Caco-2 (cell line): ENCODE results near the gene TNPO3. TPM values are rescaled to one million over a fixed set of nuclear protein-coding genes. Genes with fewer than 3 reads are reported as not detected.

Experiments used
- BruUV-seq: library from RNA; stranded (reverse); fragments of 400-500 nt; replicated peaks from 2 replicates; lab custom pipeline; 2021; lab: Mats Ljungman, UMichigan
- CTCF ChIA-PET: fragments of 300-600 bp; sonication (Branson Sonifier 250); formaldehyde crosslinking; loops from one replicate; lab custom pipeline; 2022; ENCODE audit warnings: antibody characterized with exemption; lab: Charles Lee
- POLR2A ChIA-PET: fragments of 300-600 bp; sonication (Branson Sonifier 250); formaldehyde crosslinking; loops from one replicate; lab custom pipeline; 2022; ENCODE audit warnings: antibody characterized with exemption; lab: Charles Lee
- DNase-seq, 2 experiments: peaks; one replicate each; pipeline versions ENCODE4 v3.0.0 to v3.0.0-alpha.2; 2020 to 2022
- H3K27me3 ChIP-seq: replicated peaks from 2 replicates; pipeline ENCODE4 v1.6.0; 2011; ENCODE audit warnings: low read length; ENCODE audit not compliant: control insufficient read depth, insufficient read depth
- H3K36me3 ChIP-seq: 2 replicates; pipeline ENCODE4 v1.5.1; 2011; ENCODE audit warnings: low read length; ENCODE audit not compliant: control insufficient read depth, insufficient read depth
- H3K4me1 ChIP-seq: fragments of 250-450 bp; sonication (Bioruptor Pico); 2 replicates; pipeline ENCODE4 v1.5.1; 2020; ENCODE audit warnings: mild to moderate bottlenecking
- H3K4me3 ChIP-seq: 2 replicates; pipeline ENCODE4 v1.5.1; 2011; ENCODE audit warnings: low read depth, mild to moderate bottlenecking, control low read depth, low read length
- H3K9me3 ChIP-seq: fragments of 250-450 bp; sonication (Bioruptor Pico); 2 replicates; pipeline ENCODE4 v1.5.1; 2020; ENCODE audit warnings: mild to moderate bottlenecking, moderate library complexity
- H3K27ac Mint-ChIP-seq: one replicate; pipeline ENCODE4 v1.8.0; 2022; ENCODE audit warnings: mixed read lengths; ENCODE audit not compliant: unreplicated experiment
- H3K27me3 Mint-ChIP-seq: one replicate; pipeline ENCODE4 v1.8.0; 2022; ENCODE audit warnings: mixed read lengths; ENCODE audit not compliant: insufficient read depth, unreplicated experiment
- H3K36me3 Mint-ChIP-seq: one replicate; pipeline ENCODE4 v1.8.0; 2022; ENCODE audit warnings: mild to moderate bottlenecking, mixed read lengths; ENCODE audit not compliant: insufficient read depth, unreplicated experiment
- H3K4me1 Mint-ChIP-seq: one replicate; pipeline ENCODE4 v1.8.0; 2022; ENCODE audit warnings: low read depth, mixed read lengths; ENCODE audit not compliant: unreplicated experiment
- H3K4me3 Mint-ChIP-seq: one replicate; pipeline ENCODE4 v1.8.0; 2022; ENCODE audit warnings: mild to moderate bottlenecking, moderate library complexity, mixed read lengths; ENCODE audit not compliant: unreplicated experiment
- H3K9me3 Mint-ChIP-seq: one replicate; pipeline ENCODE4 v1.8.0; 2022; ENCODE audit warnings: mixed read lengths; ENCODE audit not compliant: unreplicated experiment
- intact Hi-C: fragments of 100-400 bp; cut with micrococcal nuclease; formaldehyde crosslinking; loops from one replicate; pipeline ENCODE4 v1.10.0; 2022; ENCODE audit not compliant: unreplicated experiment
- total RNA-seq: library from RNA; stranded (reverse); gene quantifications from 2 replicates; pipeline ENCODE4 v1.2.3, GENCODE V29; 2022
- TF ChIP-seq, protein P1 (sequence below), 2 experiments: fragments of 200-600 bp in 1 of 2; IDR thresholded peaks; 1 replicate in 1 of 2; 2 replicates in 1 of 2; pipeline versions ENCODE4 v1.5.1 to v1.8.0; 2011 to 2022; ENCODE audit warnings: antibody characterized with exemption in 1 of 2, control low read depth in 1 of 2, inconsistent platforms in 1 of 2, low read depth in 1 of 2, low read length in 1 of 2, mild to moderate bottlenecking in 1 of 2, moderate library complexity in 1 of 2; ENCODE audit not compliant: insufficient read depth in 1 of 2, severe bottlenecking in 1 of 2, unreplicated experiment in 1 of 2

TNPO3 gene
- total RNA-seq, 1 experiment from 2014 or later: 59.8 TPM

DNA sequence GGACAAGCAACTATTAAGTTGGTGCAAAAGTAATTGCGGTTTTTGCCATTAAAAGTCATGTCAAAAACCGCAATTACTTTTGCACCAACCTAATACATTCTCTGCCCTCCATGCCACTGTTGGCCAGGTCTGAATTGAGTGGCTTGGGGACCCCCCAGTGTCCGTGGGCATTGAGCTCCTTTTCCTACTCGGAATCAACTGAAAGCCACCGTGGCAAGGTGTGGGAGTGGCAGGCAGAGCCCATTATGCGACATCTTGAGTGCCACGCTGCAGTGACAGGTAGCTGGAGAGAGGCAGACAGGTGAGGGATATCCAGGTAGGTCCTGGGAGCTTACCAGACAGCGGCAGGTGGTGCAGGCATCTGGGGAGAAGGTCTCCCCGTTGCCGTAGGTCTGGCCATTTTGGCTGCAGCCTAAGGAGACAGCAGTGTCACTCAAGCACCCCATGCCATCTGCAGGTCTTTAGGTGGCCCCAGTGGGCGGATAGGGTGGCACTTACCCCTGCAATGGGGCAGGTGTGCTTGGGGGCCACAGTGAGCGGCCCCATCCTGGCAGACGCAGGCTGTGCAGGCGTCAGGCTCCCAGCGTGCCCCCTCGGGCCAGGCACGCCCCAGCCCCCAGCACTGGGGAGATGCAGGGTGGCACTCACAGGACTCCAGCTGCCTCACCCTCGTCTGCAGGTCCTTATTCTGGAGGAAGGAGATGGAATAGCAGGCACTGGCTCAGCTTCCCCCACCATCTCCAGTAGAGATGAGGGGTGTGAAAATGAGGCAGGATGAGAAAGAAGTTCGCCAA lies 147.9 kb downstream of the TNPO3 start:
- no peaks in the 10 kb centered on the region for H3K9me3 Mint-ChIP-seq
- H3K27me3 ChIP-seq: no peaks in the 10 kb centered on the region
- peaks cover 14% of the 10 kb centered on the region for H3K4me1 Mint-ChIP-seq
- ChIA-PET POLR2A (no interaction called here), CTCF (no interaction called here)
- no peaks in the 10 kb centered on the region for H3K4me1 ChIP-seq
- TF ChIP-seq, protein P1, sequence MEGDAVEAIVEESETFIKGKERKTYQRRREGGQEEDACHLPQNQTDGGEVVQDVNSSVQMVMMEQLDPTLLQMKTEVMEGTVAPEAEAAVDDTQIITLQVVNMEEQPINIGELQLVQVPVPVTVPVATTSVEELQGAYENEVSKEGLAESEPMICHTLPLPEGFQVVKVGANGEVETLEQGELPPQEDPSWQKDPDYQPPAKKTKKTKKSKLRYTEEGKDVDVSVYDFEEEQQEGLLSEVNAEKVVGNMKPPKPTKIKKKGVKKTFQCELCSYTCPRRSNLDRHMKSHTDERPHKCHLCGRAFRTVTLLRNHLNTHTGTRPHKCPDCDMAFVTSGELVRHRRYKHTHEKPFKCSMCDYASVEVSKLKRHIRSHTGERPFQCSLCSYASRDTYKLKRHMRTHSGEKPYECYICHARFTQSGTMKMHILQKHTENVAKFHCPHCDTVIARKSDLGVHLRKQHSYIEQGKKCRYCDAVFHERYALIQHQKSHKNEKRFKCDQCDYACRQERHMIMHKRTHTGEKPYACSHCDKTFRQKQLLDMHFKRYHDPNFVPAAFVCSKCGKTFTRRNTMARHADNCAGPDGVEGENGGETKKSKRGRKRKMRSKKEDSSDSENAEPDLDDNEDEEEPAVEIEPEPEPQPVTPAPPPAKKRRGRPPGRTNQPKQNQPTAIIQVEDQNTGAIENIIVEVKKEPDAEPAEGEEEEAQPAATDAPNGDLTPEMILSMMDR (IDR thresholded peaks at IDR 0.05; ENCODE audit: insufficient read depth in 1 of 2, low read depth in 1 of 2, low read length in 1 of 2, severe bottlenecking in 1 of 2, unreplicated experiment in 1 of 2): no peak
- H3K4me3 ChIP-seq: no peak overlapping the region
- no peak overlapping the region for H3K4me3 Mint-ChIP-seq
- H3K36me3 Mint-ChIP-seq: no peaks in the 10 kb centered on the region
- no peaks in the 10 kb centered on the region for H3K9me3 ChIP-seq
- DNase-seq: no peak
- peak overlapping the region; percentile 48 for H3K27ac Mint-ChIP-seq
- no peaks in the 10 kb centered on the region for H3K36me3 ChIP-seq
- intact Hi-C loops: no loop called here
- BruUV-seq: no TSS peak
- H3K27me3 Mint-ChIP-seq: no peaks in the 10 kb centered on the region

DNA sequence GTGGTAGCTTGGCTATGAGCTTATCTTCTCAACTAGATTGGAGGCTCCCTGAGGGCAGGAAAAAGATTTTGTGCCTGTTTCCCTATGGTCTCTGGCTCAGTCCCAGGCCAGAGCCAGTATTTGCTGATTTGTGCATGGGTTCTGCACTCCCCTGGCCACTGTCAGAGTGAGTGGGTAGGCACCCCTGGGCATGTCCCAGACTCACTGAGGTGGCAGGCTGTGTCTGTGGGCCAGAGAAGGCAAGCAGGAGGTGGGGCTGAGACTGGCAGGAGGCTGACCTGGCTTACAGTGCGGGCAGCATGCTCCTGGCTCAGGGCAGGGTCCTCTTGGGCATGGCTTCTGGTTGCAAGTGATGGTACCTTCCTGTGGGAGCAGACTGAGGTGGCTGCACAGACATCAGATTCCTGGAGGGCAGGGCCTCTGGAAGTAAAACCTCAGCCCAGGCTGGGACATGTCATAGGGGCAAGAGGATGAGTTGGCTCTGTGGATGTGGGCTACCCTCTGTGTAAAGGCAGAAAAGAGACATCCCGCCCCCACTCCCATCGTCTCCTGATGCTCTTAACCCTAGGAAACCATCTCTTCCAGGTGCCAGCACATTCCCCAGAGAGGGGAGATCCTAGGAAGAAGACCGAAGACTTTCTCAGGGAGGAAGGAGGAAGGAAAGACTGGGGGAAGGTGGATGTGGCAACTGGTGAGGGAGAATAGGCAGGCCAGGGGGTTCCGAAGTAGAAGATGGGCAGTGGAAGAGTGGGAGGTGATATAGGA lies 148.7 kb downstream of the TNPO3 start:
- no peaks in the 10 kb centered on the region for H3K27me3 ChIP-seq
- no peaks in the 10 kb centered on the region for H3K36me3 ChIP-seq
- no TSS peak for BruUV-seq
- Mint-ChIP-seq H3K4me1 (peaks cover 11% of the 10 kb centered on the region), H3K36me3 (no peaks in the 10 kb centered on the region), H3K9me3 (no peaks in the 10 kb centered on the region), H3K27ac (peak overlapping the region; percentile 48), H3K4me3 (no peak overlapping the region), H3K27me3 (no peaks in the 10 kb centered on the region)
- ChIA-PET CTCF (no interaction called here), POLR2A (no interaction called here)
- H3K4me3 ChIP-seq: no peak overlapping the region
- H3K4me1 ChIP-seq: no peaks in the 10 kb centered on the region
- intact Hi-C loops: no loop called here
- H3K9me3 ChIP-seq: no peaks in the 10 kb centered on the region
- TF ChIP-seq, protein P1 (IDR thresholded peaks at IDR 0.05; ENCODE audit: insufficient read depth in 1 of 2, low read depth in 1 of 2, low read length in 1 of 2, severe bottlenecking in 1 of 2, unreplicated experiment in 1 of 2): no peak
- no peak for DNase-seq

DNA sequence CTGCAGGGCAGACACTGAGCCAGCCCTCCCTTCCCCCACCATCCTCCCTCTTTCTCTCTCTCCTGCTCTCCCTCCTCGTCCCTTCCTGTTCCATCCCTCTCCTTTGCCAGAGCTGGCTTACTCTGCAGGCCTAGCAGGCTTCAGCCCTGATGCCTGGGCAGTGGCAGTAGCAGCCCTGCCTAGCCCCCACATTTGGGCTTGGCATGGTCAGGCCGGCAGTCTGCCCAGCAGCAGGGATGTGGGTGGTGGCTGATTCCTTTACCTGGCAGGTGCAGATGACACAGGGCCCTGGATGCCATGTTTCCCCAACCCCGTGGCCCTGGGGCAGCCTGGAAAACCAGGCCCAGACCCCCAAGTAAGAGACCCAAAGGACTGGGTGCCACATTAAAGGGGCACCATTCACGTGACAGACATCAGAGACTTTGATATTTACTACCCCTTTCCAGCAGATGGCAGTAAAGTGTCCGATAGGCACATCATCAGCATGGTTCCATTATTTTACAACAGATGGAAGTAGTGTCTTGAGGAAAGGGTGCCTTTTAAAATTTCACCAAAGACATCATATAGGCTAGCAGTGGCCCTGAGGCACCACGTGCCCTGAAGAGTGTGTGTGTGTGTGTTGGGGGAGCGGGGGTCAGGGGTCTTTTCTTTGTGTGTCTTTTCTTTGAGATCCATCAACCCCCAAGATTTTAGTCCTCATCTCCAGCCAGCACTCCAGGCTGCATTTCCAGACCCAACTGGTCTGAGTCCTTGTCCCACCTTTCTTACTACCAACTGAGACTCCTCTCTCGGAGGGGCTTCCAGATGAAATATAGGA lies 150.3 kb downstream of the TNPO3 start:
- DNase-seq: peak in 1 of 2 experiments; percentile 58
- Histone ChIP-seq H3K36me3 (no peaks in the 10 kb centered on the region), H3K4me3 (no peak overlapping the region), H3K9me3 (no peaks in the 10 kb centered on the region), H3K27me3 (no peaks in the 10 kb centered on the region), H3K4me1 (no peaks in the 10 kb centered on the region)
- H3K36me3 Mint-ChIP-seq: no peaks in the 10 kb centered on the region
- intact Hi-C loops: loop anchor here (1.0 to 5.0 kb wide), 2 partner anchors 43 to 187 kb away; no protein-coding TSS in a partner anchor
- H3K27ac Mint-ChIP-seq: no peak overlapping the region
- POLR2A ChIA-PET: no interaction called here
- TF ChIP-seq, protein P1 (IDR thresholded peaks at IDR 0.05; ENCODE audit: insufficient read depth in 1 of 2, low read depth in 1 of 2, low read length in 1 of 2, severe bottlenecking in 1 of 2, unreplicated experiment in 1 of 2): peak; percentile 56 to 62
- no peaks in the 10 kb centered on the region for H3K9me3 Mint-ChIP-seq
- BruUV-seq: no TSS peak
- CTCF ChIA-PET: no interaction called here
- H3K4me3 Mint-ChIP-seq: no peak overlapping the region
- H3K4me1 Mint-ChIP-seq: peaks cover 8% of the 10 kb centered on the region
- no peaks in the 10 kb centered on the region for H3K27me3 Mint-ChIP-seq
